NCI-H2107 (cell line): ENCODE measurements around the gene NAP1L5.
A peak's percentile ranks its signal among the peaks of the same experiment; 100 is the strongest.

Experiments
- DNase-seq: peaks from one replicate; lab custom pipeline; 2025; lab: John Stamatoyannopoulos, UW

The NAP1L5 gene

DNA sequence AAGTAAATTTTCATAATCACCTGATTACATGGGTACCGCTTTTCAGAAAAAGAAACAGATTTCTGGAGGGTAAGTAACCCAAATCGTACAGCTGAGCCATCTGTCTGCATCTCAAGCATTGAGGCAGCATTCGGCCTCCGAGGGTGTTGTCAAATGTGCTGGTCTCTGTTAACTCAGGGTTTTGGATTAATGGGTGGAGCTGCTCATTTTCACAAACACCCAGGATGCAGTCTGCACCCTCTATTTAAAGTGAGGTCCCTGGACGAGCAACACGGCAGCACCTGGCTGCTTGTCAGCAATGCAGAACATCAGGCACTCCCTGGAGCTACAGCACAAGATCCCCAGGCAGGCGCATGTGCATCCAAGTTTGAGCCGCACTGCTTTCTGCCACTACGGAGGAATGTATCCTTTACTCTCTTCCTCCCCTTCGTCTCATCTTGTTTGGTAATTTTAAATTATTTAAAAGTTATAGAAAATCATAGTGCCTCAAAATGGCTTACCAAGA, 24.7 kb upstream of the NAP1L5 start:
- DNase-seq, result no peak

DNA sequence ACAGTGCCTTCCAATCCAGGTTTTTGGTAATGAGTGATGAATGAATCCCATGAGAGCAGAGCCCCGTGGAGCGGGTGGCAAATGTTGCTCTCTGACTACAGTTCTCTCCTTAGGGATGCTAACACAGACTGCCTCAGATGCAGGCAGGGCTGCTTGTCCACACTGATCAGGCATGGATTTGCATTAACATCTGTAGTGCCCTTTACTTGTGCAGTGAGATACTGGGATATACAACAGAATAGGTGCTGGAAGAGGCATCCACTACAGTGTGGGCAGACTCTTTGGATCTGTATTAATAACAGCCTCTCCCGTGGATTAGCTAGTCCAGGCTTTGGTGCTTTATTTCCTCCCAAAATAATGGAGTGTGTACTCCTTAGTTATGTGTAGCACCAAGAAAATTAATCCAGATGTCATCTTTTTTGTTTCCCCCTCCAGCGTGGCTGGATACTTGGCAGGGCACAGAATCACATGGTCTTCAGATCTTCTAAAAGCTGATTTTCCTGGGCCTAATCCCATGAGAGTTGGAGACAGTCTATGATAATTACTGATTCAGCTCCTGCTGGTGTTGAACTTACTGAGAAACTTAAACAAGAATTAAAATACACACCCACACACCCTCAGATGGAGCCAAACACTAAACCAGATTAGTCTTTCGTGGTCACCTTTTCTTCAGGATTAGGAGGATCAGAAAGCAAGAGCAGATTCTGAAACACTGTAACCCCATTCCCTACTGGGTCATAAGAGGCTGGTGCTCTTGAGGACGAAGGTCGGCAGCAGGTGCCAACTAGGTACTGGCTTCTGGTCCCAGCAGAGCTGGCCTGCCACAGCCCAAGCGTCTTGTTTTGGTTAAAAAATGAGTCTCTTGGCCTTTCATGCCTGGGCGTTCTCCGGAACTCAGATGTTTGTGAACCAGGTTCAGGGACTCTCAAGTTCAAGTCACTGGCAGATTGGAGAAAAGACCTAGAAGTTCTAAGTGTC, 23.1 kb upstream of the NAP1L5 start:
- no peak for DNase-seq

DNA sequence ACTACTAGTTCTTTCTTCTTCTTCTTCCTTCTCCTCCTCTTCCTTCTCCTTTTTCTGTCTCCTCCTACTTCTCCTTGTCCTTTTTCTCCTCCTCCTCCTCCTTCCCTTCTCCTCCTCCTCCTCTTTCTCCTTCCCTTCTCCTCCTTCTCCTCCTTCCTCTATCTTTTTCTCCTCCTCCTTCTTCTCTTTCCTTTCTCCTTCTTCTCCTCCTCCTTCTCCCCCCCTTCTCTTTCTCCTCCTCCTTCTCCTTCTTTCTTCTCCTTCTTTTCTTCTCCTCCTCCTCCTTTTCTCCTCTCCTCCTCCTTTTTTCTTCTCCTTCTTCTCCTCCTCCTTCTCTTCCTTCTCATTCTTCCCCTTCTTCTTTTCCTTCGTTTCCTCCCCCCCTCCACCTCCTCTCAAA, 21.8 kb upstream of the NAP1L5 start:
- DNase-seq, result no peak

DNA sequence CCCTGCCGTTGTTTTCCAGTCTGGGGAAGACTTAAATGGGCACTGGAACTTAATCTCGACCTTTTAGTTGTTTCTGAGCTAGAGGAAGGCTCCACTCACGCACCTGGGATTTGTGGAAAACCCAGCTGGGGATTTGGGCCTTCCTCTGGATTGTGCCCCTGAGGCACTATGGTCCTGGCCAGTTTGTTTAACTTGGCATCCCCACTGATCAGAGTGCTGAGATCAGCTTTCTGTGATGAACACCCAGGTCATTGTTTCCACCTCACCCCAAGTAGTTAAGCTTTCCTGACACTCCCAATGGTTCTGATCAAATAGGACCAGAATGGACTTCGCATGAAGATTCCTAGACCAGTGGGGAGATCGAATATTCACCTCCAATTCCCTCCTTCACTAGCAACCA, 20.5 kb upstream of the NAP1L5 start:
- no peak for DNase-seq

DNA sequence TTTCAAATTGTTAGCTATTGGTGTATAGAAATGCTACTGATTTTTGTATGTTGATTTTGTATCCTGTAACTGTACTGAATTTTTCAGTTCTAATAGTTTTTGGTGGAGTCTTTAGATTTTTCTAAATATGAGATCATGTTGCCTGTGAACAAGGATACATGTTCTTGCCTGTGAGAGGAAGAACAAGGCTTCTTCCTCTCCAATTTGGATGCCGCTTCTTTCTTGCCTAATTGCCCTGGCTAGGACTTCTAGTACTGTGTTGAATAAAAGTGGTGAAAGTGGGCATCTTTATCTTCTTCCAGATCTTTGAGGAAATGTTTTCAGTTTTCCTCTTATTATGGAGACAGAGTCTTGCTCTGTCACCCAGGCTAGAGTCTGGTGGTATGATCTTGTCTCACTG, 16.2 kb upstream of the NAP1L5 start:
- DNase-seq, result no peak

DNA sequence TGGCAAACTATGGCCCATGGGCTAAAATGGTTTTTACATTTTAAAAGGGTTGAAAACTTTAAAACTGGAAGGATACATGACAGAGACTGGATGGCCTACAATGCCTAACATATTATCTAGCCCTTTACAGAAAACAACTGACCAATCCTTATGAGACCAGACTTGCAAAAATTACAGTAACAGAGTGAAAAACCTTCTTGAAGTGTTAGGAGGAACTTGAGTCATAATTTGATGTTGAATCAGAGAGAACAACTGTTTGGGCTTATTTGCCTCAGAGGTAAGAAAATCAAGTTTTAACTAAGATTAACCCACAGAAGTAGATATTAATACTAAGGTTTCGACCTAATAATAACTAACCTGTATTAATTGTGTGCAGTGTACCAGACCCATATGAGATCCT, 12.4 kb upstream of the NAP1L5 start:
- no peak for DNase-seq

DNA sequence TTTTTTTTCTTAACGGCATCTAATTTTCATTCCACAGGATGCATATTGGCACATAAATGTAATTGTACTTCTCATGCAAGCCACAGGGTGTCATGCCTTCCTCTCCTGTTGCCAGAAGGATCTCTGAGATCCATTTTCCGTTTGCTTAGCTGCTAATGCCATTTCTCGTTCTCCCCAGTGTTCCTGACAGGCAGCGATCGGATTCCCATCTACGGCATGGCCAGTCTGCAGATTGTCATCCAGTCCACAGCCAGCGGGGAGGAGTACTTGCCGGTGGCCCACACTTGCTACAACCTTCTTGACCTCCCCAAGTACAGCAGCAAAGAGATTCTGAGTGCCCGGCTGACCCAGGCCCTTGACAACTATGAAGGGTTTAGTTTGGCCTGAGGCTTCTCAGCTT, 8.9 kb upstream of the NAP1L5 start:
- peak; percentile 17 for DNase-seq

DNA sequence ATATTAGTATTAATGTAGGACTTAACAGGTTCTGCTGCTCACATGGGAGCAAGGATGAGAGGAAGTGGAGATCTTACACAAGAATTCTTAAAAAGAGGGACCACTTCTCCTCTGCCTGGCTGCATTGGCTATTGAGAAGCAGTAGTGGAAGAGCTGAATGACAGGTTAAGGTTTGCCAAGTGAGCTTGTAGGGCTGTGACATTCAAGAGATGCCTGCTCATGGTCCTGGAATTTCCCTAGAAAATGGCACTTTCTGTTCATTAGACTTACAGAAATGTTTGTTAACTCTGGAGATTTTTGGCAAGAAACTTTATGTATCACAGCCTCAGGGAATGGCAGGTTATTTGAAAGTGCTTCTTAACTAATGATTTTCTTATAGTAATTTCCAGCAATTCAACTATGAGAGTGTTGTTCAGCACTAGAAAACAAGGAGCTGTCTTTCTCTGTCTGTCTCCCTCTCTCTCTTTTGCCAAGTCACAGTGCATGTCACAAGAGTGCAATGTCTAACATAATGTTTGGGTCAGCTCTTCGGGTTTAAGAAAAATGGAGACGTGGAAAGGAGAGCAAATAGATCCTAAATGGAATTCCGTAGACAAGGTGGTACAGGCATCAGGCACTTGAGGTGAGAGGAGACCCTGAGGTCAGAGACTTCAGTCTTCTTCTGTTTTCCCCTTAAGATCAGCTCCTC, 8.3 kb upstream of the NAP1L5 start:
- DNase-seq, result no peak

DNA sequence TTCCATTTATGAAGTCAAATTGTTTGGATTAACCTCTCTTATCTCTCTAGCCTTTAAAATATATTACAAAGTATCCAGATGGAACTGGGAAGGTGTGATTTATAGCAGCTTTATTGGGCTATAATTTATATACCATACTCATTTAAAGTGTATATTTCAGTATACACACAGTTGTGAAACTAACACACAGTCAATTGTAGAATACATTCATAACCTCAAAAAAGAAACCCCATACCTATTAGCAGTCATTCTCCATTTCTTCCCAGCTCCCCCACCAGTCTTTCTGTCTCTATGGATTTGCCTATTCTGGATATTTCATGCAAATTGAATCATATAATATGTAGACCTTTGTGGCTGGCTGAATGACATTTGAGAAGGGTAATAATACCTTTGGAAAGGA, 7.6 kb upstream of the NAP1L5 start:
- DNase-seq, result no peak

DNA sequence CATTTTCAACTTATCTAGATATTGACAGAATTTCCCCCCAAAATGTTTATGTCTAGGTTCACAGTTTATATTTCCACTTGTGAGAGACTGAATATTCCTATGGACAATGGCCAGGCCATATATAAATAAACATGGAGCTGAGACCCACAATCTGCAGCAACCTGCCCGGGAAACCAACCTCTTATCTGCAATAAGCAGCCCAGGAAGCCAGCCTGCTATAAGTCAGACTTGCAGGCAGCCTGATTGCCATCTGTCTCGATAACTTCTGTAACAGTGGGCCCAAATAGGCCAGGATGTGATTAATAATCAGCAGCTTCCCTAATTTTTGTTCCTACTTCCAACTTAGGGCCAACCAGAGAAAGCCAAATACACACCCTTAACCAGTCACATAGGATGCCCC, 5.2 kb upstream of the NAP1L5 start:
- no peak for DNase-seq

DNA sequence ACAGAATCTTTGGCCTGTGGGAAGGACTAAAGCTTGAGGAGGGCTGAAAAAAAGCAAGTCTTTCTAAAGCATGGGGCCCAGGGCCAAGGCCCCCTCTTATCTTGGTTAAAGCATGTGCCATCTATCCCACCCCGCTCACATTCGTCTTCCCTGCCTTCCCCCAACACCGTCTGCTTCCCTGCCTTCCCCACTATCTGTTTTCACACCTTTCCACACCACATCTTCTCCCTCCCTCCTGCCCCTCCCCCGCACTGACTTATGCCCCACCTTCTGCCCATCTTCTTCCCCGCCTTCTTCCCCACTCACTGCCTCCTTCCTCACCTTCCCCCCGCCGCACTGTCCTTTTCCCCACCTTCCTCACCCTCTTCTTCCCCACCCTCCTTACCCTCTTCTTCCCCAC, 890 bp upstream of the NAP1L5 start:
- no peak for DNase-seq

DNA sequence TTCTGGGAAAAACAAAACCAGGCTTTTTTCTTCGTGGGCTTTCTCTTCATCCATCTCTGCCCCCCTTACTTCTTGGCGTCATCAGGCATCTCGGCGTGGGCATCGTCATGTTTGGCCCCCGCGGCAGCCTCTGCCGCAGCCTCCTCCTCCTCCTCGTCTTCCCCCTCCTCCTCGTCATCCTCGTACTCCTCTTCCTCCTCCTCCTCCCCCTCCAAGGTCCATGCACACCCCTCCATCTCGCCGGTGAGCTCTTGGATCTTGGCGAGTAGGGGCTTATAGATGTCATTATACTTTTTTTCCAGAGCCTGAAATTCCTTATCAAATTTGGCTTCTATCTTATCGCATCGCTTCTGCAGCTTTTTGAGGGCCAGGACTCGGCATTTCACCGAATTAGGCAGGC, 488 bp downstream of the NAP1L5 start:
- no peak for DNase-seq

DNA sequence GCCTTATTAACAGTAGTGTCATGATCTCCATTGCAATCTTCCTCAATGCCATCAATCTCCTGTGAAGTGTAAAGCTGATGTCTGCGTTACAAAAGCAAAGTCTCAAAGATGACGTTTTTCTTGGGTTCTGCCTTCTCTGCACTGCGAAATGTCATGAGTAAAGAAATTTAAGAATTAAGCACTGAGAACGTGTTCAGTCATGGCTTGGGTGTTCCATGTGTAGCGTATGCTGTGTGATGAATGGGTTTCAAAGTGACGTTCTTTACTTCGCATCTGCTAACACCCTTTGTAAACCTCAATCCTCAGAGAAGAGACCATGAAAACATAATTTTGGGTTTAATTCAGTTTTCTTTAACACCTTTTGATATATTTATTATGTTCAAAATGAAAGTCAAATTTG, 999 bp downstream of the NAP1L5 start:
- no peak for DNase-seq

DNA sequence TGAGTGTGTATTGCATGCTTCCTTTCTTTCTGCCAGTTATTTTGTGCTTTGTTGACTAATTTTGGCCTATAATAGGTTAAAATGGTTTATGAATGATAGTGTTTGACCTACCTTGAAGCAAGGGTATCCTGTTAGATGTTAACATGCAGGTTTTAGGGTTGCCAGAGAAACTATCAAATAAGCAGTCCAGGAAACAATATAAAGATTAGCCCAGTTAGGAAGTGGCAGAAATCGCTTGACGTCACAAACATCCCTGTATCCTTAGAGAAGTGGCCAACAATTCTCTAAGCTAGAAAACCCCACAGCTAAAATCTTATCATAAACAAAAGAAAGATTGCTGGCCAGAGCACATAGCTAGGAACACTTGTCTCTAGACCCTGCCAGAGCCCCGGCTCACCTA, 3.8 kb downstream of the NAP1L5 start:
- no peak for DNase-seq

DNA sequence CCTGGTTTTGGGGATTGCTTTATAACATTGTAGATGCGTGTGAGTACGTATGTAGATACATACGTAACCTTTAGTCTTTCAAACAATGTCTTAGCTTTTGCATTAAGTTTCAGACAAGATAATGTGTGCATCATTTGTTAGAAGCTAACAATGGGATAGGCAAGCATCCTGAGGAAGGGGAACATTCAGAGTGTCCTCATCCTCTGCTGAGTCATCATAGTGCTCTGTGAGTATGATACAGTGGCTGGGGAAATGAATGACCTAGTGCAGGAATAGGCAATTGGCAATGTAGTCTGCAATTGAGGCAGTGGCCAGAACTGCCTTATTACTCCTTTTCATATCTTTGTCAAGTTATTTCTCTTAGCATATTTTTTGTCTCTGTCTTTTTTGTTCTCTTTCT, 7.3 kb downstream of the NAP1L5 start:
- DNase-seq, result no peak

DNA sequence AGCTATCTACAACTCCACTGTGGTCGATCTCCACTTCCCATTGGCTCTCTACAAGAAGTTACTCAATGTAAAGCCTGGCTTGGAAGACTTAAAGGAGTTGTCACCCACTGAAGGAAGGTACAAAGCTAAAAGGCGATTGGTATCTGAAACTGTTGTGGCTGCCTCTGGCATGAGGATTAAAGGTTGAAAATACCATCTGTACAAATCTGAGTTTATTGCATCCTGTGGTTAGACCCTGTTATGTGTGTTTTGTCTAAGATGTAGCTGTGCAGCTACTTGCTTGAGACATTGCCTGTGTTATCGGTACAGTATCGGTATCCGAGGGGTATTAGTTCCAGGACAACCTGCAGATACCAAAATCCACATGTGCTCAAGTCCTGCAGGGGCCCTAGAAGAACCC, 16.4 kb downstream of the NAP1L5 start:
- no peak for DNase-seq

DNA sequence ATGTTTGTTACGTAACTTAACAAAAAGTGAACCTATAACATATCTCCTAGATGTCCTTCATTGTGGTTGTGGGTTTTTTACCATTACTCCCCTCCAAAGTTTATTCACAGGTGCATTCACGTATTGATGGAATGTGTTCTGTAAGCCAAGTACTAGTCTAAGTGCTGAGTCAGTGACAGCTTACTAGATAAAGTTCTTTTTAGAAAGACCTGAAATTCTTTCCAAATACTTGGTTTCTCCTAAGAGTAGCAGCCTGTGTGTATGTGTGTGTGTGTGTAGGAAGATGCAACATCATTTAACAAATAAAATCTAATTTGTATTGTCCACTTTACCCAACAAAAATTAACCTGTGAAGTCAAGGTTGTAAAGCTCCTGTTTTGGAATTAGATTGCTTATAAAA, 22.1 kb downstream of the NAP1L5 start:
- DNase-seq, result no peak

DNA sequence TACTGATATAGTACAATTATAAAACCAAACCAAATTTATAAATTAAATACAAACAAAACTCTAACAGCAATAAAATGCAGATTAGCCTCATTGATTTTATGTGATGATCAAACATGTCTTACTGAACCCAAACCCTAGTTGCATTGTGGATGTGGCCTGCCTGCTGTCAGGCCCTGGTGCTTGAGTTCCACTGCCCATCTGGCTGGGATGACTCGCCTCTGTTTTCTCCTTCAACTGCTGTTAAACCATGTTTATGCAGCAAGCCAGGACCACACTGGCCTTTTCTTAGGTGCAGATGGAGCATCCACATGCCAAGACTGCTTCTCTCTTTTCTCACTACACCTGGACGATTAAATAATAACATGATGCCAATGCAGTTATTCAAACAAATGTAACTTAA, 22.6 kb downstream of the NAP1L5 start:
- no peak for DNase-seq

DNA sequence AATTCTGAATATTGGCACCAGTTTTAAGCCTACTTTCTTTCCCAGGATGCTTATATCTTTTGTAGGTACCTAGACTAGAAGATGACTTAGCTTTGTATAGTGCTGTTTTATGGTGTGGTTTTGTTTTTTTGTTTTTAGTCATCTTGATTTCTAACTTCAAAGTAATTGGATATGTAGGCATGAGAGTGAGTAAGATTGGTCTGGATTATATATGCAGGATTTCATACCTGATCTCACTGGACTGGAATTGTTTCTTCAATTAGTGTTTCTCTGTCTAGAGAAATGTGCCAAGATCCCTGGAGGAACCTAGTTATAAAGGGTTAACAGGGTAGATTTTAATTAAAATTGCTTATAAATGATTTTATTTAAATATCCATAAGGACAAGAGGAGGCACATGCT, 23.1 kb downstream of the NAP1L5 start:
- no peak for DNase-seq

DNA sequence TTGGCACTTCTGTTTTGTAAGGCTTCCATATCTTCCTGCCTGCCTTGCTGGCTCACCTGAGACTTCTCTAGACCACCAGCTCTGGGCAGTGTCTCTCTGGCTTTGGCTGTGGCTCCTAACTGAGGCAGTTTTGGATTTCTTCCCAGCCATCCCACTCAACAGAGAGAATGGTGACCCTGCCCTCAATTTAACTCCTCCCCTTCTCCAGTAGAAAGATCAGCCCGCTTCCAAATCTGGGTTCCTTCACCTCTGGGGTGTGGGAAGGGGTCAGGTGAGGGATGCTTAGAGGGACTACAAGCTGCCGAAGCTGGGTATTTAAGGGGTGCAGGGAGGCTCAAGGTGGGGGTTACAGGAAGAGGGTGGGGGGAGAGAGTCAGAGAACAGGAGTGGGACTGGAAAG, 23.7 kb downstream of the NAP1L5 start:
- no peak for DNase-seq

DNA sequence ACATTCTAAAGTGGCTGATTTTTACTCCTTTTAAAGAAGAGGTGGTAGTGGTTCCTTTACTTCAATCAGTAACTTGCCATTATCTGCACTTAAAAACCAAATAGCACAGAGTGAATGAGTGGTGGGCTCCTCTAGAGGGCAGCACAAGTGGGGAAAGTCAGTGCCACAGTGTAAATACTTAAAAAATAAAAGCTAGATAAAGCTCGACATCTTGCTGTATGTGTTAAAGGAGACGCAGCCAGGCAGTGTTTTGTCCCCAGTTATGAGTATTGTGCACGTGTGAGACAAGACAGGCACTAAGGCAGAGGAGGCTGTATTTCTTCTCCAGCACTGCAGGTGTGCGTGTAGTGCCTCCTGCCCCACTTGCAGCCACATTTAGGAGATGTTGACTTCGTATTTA, 24.6 kb downstream of the NAP1L5 start:
- DNase-seq, result no peak

DNA sequence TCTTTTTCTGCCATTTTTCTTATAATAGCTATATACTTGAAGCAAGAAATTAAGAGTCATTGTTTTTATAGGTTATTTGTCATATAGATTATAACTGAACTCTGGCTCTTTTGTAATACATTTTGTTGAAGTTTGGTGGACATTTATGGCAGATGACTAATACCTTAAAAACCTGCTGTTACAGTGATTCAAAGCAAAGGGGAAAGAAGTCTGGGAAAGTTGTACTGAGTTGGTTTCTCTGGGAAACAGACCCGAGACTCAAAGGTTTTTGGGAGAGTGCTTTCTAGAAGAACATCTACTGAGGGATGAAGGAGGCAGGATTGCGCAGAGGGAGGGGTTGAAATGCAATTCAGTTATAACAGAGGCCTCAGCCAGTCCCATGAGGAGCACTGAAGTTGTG, 35.9 kb downstream of the NAP1L5 start:
- no peak for DNase-seq
